ENCODE measurements around the gene ARSB. TPM values are rescaled to one million over a fixed set of nuclear protein-coding genes. Genes with fewer than 3 reads are reported as not detected.
A peak's percentile ranks its signal among the peaks of the same experiment; 100 is the strongest.
"Not testable (repeated sequence)": the region's sequence is repeated elsewhere in the genome, so short reads cannot be mapped to it uniquely, and the experiment has no call there.

Gene ARSB
- total RNA-seq, 1 donor from 2014 or later = 16.7 TPM

GRCh38 chr5:78765756-78766411 lies 219.2 kb downstream of the ARSB start:
- TF ChIP-seq, protein P1, sequence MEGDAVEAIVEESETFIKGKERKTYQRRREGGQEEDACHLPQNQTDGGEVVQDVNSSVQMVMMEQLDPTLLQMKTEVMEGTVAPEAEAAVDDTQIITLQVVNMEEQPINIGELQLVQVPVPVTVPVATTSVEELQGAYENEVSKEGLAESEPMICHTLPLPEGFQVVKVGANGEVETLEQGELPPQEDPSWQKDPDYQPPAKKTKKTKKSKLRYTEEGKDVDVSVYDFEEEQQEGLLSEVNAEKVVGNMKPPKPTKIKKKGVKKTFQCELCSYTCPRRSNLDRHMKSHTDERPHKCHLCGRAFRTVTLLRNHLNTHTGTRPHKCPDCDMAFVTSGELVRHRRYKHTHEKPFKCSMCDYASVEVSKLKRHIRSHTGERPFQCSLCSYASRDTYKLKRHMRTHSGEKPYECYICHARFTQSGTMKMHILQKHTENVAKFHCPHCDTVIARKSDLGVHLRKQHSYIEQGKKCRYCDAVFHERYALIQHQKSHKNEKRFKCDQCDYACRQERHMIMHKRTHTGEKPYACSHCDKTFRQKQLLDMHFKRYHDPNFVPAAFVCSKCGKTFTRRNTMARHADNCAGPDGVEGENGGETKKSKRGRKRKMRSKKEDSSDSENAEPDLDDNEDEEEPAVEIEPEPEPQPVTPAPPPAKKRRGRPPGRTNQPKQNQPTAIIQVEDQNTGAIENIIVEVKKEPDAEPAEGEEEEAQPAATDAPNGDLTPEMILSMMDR (conservative IDR thresholded peaks at IDR 0.05; ENCODE audit: low read depth, low read length) = no peak
- DNase-seq (ENCODE audit: low read depth) = no peak
- no peak overlapping the region for H3K4me3 ChIP-seq (ENCODE audit: low read depth, low read length)

- no peak overlapping the region for H3K4me3 ChIP-seq (ENCODE audit: low read depth, low read length)
- TF ChIP-seq, protein P1 (conservative IDR thresholded peaks at IDR 0.05; ENCODE audit: low read depth, low read length) = no peak
- no peak for DNase-seq (ENCODE audit: low read depth)
Measured at GRCh38 chr5:78765116-78765515, 220.0 kb downstream of the ARSB start.

DNA sequence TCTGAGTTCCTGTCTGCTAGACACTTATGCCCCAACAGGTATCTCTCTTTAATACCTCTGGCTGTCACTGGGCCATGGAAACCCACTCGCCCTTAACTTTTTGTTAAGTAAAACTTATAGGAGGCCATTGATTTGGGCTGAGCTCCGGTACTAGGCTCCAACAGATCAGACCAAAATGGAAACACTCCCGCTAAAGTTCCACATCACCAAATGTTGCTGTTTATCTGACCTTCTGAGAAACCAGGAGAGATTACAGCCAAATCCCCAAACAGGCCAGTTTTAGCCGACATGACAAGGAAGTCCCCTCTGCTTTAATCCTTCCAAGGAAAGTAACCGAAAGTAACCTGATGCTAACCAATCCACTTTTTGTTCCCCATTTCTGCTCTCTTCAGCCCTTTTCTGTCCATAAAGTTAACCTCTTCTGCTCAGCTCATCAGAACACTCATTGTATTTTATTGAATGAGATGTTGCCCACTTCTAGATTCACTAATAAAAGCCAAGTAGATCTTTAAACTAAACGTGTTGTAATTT lies 221.4 kb downstream of the ARSB start:
- TF ChIP-seq, protein P1 (conservative IDR thresholded peaks at IDR 0.05; ENCODE audit: low read depth, low read length) = no peak
- no peak overlapping the region for H3K4me3 ChIP-seq (ENCODE audit: low read depth, low read length)
- DNase-seq (ENCODE audit: low read depth) = no peak

GRCh38 chr5:78762743-78763142 lies 222.4 kb downstream of the ARSB start:
- DNase-seq (ENCODE audit: low read depth); H3K4me3 ChIP-seq (ENCODE audit: low read depth, low read length): not testable (repeated sequence)

DNA sequence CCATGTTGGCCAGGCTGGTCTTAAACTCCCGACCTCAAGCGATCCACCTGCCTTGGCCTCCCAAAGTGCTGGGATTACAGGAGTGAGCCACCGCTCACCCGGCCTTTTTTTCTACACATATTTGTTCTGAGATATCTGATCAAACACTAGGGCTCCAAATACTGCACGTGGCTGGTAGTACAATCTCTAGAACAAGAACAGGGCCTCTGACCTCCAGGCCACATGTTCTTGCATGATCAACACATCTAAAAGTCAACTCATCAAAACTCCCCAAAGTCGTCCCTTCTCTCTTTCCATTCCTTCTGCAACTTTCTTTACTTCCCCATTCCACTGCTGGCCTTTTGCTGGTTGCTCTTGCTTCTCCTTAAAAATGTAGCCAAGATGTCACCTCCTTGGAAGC lies 223.3 kb downstream of the ARSB start:
- TF ChIP-seq, protein P1 (conservative IDR thresholded peaks at IDR 0.05; ENCODE audit: low read depth, low read length) = no peak
- H3K4me3 ChIP-seq (ENCODE audit: low read depth, low read length) = no peak overlapping the region
- no peak for DNase-seq (ENCODE audit: low read depth)

DNA sequence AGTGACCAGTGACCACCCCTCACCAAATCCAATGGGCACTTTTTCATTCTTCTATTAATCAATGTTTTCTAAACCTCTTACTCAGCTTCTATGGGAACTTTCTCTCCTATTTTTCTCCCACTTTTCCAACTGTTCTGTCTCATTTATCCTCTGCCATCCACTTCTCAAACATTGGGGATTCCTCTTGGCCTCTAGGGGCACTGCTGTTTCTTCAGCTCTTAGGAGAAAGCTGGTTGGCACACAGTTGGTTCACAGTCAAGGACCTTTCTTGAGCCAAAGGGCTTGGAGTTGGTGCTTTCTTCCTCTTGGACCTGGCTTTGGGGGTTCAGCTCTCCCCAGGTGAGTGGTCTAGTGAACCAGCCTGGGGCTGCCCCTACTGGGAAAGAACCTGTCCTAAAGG lies 224.3 kb downstream of the ARSB start:
- no peak for DNase-seq (ENCODE audit: low read depth)
- TF ChIP-seq, protein P1 (conservative IDR thresholded peaks at IDR 0.05; ENCODE audit: low read depth, low read length) = peak; percentile 45
- H3K4me3 ChIP-seq (ENCODE audit: low read depth, low read length) = no peak overlapping the region

GRCh38 chr5:78760366-78760765 lies 224.7 kb downstream of the ARSB start:
- no peak for DNase-seq (ENCODE audit: low read depth)
- no peak overlapping the region for H3K4me3 ChIP-seq (ENCODE audit: low read depth, low read length)
- TF ChIP-seq, protein P1 (conservative IDR thresholded peaks at IDR 0.05; ENCODE audit: low read depth, low read length) = no peak

All from epithelial cell of proximal tubule (primary cell).